GM21576 (cell line): ENCODE data around the gene TMEM132C.

Experiments
- ATAC-seq: cut with Tn5 transposase; IDR thresholded peaks from one replicate; pipeline ENCODE4 v1.9.1; 2021; ENCODE audit warnings: mild to moderate bottlenecking, moderate library complexity; ENCODE audit not compliant: unreplicated experiment

TMEM132C gene

DNA sequence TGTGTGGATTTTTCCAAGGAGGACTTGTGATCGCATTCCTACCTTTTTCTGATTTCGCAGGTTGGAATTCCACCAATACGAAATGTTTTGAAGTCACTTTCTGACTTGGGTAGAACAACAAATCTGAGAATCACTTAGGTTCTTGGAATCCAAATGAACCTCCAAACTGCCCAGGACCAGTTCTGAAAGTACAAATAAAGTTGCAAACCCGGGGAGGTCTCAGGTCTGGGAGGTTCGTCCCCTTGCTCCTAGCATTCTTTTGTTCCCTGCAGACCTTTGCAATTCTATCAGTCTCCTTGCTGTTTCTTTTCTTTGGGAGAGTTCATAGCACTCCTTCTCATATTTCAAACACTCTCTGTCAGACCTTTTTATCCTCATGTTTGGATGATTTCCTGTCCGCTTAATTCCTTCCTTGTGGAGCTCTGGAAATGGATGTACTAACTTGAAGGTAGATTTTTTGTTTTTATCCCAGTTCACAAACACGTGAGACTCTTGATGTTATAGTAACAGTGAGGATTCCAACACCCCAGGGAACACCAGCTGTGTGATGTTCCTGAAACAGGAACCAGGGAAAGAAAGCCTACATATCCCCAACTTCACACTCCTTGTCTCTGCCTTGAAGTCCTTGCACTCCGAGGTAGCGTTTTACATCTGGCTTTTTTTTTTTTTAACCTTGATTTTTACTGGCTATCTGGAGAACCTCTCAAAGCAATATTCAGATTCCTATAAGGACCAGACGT lies 70.6 kb downstream of the TMEM132C start:
- no peak for ATAC-seq

DNA sequence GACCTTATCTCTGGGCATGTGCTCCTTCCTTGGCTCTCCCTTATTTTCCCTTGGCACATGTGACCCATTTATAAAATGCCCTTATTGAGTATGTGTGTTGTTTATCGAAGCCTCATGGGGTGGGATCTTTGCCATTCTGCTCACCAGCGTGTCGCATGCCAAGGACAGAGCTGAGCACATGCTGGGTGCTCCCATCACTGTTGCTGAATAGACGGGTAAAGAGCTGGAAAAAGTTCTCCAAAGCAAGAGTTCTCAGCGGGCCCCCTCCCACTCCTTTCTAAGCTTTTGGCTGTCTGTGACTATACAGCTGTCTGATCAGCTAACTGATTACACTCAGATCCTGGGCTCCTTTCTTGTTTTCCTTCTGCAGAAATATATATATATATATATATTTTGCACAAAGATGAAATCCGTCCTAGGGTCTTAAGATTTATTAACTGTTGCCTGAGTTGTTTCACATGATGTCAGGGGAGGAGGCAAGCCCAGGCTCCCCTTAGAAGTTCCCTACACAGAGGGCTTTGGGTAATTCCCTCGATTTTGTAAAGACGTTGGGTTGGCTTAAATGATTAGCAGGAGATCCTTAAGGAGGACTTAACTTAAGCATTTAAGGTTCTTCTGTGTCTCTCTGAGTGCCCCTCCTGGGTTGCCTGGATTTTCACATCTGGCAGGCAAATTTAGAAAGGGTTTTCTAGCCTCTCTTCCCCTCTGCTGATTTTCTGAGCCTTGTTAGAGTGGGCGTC lies 71.6 kb downstream of the TMEM132C start:
- ATAC-seq = no peak

DNA sequence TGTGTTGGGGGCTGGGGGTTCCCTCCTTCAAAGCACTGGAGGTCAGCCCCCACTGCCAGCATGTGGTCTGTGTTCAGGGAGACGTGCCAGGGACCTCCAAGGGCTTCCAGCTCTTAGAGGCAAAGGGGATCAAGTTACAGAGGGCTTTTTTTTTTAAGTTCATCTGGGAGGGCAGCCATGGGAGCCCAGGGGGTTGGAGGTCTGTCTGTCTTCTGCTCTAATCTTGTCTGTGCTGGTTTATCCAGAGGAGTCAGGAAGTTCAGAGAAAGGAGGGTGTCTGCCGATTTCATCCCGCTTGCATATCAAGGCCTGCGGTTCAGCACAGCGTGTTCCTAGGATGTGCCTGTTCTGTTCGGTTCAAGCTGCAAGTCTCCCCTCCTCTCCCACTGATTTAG lies 72.2 kb downstream of the TMEM132C start:
- no peak for ATAC-seq

DNA sequence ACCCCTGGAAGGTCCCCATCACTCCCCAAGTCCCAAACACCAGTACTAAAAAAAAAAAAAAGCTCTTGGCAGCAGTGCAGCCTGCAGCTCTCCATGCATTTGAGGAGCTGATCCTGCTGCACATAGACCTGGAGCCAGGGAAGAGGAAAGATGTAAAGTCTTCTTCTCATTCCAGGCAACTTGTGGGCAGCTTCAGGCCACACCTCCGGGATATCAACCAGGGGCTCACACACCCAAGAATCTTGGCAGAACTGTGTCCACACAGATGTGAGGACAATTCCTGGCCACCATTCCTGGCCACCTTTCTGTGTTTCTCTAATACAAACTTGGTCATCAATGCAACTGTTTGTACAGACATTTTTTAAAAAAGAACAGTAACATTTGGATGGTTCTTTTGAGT lies 72.7 kb downstream of the TMEM132C start:
- no peak for ATAC-seq

DNA sequence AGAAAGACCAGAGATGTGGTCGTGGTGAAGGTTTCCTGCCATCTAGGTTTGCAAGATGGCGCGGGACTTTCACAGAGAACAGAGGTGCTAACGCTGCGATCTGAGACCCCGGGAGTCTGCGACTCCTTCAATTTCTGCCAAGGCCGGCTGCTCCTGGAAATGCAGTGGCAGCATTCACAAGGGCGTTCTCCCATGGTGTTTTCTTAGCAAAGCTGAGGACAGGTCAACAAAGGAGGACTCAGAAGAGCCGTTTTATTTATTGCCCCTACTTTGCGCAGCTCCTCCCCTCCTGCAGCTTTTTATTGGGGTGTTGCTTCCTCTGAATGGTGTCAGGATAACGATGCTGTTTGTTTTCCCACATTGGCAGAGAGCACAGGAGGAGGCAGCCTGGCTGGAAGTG lies 86.3 kb downstream of the TMEM132C start:
- ATAC-seq = no peak

DNA sequence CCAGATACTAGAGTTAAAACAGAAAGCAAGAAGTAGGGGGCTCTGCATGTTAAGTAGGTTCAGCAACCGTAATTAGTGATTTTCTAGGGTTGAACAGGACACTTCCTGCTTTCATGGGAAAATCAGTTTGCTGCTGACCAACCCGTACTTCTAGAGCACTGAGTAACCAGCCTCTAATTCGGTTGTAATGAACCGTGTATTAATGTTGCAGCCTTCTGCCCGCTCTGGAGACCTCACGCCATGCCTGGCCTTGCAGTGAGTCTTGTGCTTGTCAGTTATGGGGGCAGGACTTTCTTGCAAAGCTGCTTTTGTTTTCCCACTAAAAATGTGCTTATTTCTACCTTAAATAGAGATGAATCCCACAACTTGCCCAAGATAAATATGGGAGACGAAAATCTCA lies 89.6 kb downstream of the TMEM132C start:
- ATAC-seq = no peak

DNA sequence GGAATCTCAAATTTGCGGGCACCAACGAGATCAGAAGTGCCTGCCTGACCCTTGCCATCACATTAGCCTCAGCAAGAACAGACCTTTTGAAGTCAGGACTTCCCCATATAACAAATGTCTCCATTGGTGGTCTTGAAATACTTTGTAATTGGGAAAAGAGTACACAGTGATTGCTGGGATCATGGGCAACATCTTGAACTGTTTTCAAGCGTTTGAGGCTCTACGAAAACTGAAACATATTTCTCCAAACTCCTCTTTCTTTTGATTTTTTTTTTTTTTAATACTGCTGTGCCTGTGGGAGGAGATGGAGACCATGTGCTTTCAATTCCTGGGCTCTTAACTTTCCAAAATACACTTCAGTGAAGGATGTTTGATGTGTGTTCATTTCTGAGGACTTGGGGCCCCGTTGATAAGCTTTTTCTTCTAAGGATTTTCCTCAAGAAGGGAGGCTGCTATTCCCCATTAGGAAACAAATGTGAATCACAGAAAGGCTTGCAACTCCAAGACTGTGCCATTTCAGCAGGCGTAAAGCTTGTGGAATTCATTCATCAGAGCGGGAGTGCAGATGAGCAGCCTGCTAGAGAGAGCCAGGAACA lies 94.5 kb downstream of the TMEM132C start:
- ATAC-seq = no peak

DNA sequence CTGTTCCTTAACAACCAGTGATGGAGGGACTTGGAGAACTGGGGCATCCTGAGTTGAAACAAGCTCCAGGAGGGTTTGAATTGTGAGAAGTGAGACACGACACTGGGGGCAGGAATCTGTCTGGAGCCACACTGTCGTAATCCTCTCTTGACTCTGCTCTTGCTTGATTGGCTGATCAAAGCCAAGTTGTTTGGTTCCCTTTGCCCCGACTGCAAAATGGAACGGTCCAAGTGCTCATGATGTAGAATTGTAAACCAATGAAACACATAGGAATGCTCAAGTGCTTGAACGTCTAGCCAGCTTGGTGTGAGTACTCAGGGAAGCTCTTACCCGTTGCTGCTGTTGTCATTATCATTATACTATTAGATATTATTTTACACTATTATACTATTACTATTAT lies 98.1 kb downstream of the TMEM132C start:
- no peak for ATAC-seq

DNA sequence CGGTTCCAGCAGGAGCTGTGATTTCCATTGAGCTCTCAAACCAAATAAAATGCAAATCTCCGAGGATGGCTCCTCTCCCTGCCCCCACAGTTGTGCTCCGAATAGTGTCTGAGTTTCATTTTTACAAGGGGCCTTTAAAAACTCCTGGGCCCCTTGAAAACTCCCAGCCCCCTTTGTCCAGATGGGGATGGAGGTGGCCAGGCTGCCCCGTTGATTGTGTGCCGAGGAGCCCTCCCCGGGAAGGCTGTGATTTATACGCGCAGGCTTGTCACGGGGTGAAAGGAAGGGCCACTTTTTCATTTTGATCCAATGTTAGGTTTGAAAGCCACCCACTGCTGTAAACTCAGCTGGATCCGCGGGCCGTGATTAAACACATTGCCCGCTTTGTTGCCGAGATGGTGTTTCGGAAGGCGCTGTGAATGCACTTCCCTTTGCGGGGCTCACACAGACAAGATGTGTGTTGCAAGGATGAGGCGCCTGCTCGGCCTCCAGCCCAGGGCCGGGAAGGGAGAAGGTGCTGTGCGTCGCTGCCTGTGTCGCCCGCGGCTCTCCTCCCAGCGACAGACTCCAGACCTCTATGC lies 98.8 kb downstream of the TMEM132C start:
- no peak for ATAC-seq

DNA sequence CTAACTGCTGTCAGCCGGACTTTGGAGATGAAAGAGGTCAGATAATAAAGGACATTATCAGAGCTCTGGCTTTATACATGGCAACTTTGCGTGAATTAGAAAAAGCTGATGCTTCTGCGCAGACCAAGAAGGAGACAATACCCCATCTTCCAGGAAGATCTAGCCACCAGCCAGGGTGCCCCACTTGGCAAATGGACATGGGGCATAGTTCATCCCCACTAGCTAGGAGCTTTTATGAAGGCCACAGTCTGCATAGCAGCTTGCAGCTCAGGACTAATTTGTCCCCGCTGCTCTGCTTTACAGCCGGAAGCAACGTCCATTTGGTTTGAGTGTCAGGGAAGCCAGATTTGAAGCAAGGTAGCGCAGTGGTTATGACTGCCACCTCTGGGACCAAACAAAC lies 101.0 kb downstream of the TMEM132C start:
- ATAC-seq = no peak

DNA sequence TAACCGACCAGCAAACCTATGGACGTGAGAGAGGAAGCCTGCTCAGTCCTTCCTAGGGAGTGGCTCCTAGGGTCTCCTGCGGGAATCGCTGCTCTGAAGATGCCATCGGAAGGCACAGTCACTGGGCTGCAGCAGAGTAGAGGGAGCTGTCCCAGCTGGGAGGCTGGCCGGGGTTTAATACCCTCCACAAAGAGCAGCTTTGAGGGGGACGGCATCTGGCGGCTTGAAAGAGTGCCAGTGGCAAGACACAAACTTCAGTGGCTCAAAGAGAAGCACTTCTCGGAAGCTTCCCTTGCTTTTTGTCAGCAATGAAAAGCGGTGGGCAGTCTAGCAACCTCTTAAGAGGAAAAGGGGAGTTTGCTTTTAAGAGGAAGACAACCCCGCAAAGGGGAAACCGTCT lies 114.6 kb downstream of the TMEM132C start:
- no peak for ATAC-seq

DNA sequence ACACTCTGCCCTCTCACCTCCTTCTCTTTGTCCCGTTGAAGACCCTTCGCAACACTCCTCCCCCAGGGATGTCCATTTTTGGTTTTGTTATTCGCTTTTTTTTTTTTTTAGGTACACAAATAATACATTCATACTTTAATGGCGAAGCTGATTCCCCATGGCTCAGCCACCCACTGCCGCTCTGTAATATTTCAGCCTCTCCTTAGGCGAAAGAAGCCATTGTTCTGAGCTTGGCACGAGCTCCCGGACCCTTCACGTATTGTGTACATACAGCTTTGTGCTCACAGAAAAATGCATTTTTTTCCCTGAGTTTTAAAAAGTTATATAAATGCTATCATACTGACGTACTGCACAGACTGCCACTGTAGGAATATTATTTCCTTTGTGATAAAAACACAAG lies 115.0 kb downstream of the TMEM132C start:
- ATAC-seq = no peak

DNA sequence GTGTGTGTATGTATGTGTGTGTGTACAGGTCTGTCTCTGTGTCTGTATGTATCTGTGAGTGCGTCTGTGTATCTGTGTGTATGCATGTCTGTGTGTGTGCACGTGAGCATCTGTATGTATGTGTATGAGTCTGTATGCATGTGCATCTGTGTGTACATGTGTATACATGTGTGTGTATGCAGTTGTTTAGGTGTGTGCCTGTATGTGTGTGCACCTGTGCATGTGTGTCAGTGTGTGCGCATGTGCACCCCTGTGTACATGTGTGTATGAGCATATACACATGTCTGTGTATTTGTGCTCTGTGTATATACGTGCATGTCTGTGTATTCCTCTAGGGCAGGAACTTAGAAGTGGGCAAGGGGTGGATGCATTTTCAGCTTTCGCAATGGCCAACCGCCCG lies 116.0 kb downstream of the TMEM132C start:
- no peak for ATAC-seq

DNA sequence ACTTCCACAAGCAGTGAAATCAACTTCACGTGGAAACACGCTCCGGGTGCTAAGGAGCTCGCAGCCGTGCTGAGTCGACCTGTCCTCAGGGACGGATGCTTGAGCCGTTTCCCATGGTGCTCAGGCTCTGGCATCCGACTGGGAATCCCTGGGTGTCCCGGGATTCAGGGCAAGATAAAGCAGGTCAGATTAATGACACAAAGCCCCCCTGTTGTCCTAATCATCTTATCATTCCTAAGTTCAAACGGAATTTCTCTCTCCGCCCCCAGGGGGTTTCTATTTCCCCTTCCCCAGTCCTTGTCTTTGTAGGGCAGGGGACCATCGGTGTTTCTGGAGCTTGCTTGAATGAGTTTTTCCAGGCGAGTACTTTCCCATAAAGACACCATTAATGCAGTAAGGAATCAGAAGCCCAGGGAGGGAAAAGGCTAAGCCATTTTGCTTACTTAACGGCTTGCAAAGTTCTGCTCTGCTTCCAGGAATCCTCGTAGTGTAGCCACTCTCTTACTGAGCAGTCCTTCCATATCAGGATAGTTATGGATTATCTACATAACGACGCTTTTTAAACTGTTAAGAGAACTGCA lies 116.5 kb downstream of the TMEM132C start:
- no peak for ATAC-seq

DNA sequence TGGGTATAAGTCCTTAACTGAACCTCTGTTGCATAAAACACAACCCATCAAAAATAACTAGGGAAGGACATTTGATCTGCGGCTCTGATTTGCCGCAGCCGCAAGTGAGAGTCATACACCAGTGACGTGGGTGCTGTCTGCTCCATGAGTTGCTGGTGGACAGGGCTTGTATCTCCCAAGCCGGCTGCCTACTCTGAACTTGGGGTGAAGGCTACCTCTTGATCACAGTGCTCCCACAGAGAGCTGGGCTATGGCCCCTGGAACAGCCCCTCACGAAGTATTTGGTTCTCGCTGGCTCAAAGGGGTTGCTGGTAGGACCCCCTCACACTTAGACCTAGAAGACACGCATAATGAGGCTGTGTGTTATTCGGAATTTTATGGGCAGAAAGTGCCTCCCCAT lies 118.8 kb downstream of the TMEM132C start:
- ATAC-seq = no peak

DNA sequence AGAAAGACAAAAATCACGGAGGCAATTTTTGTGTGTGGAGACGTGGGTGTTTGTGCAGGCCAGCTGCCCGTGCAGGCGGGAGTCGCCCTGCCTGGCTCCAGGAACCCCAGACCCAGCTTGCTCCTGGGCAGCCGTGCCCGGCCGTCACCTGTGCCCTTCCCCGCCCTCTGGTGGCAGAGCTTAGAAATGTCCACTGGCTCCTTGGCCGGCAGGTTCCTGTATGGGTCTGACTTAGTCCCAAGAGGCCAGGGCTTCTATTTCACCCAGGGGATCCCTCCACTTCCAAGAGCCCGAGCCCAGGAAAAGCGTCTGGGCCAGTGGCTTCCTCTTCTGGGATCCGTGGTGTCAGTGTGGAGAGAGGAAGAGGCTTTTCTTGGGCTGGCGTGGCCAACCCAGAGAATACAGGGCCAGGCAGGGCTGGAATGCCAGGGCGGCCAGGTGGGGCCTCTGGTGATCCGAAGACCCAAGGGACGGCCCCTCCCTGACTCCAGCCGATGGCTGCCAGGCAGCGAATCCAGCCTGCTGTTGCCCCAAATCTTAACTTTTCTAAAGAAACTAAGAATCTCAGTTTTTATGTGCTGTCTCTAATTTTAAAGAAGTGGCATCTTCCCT lies 120.9 kb downstream of the TMEM132C start:
- ATAC-seq = no peak

DNA sequence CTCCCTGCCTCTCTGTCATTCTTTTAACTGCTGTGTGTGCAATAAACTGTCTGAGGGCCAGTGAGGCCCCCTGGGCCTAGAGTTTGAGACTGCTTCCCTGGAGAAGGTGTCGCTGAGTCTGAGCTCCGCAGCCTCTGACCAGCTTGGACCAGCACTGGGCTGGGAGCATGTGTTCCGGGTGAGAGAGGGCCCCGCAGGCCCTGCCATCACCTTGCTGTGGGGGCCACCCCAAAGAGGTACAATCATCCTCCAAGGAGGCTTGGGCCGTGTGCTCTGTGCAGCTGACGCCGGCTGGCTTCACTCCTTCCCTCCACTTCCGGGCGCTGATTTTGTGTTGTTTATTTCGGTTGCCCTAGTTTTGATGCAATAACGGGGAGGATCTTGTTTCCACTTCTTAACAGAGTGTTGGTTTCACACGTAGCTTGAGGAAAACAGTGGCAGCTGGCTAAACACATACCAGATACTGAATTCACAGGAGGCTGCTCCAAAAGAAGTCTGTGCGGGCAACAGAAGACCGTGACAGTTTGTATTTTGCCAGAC lies 121.6 kb downstream of the TMEM132C start:
- ATAC-seq = no peak

DNA sequence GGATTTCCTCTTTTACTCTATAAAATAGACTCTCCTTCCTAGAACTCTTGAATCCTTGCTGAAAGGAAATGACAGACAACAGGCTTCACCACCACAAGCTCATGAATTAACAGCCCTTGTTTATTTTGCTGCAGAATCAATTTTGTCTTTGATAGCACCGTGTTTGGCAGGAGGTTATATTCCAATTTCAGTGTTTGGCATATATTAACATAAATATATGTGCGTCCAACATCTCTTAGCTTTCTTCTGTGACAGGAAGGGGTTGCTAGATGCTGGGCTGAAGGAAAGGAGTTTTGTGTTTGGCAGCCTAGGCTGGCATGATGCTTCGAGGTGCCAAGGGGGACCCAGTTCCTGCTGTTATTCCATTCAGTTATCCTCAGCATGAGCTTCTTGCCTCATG lies 126.4 kb downstream of the TMEM132C start:
- no peak for ATAC-seq

DNA sequence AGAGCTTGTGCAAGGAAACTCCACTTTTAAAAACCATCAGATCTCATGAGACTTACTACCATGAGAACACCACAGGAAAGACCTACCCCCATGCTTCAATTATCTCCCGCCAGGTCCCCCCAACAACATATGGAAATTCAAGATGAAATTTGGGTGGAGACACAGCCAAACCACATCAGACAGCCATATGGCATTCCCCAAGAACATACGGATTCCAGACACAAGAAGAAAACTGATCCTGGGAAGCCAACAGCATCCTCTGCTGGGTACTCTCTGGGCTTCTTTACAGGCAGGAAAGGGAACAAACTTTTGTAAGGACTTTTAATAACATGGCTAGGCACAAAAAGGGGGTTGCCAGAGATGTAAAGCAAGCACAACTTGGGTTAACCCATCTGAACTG lies 127.2 kb downstream of the TMEM132C start:
- no peak for ATAC-seq

DNA sequence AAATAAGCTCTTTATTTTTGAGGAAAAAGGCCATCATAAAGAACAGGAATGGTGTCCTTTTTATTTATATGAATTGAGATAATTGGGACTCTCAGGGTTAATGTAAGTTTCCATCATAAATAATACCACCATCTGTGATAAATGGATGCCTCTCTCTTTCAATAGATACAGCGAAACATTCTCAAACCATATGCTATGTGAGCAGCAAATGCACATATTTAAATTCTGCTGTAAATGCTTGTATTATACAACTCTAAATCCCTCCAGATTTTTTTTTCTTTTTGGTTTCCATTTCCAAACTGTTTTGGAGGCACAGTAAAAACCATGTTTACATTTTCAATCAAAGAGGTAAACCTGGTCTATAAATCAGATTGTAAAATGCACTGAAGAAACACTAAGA lies 132.3 kb downstream of the TMEM132C start:
- no peak for ATAC-seq
